HFF-Myc (cell line): ENCODE data around the gene GGTA1.

Experiments
- DNase-seq: peaks from one replicate; pipeline ENCODE4 v3.0.0-alpha.2; 2011; ENCODE audit warnings: low read depth; ENCODE audit errors: extremely low read depth
- H3K4me3 ChIP-seq: replicated peaks from 2 replicates; pipeline ENCODE4 v1.5.1; 2011; ENCODE audit warnings: low read depth, mild to moderate bottlenecking, control low read depth, low read length
- TF ChIP-seq, protein P1 (sequence below): IDR thresholded peaks from 2 replicates; pipeline ENCODE4 v1.5.1; 2012; ENCODE audit warnings: mild to moderate bottlenecking, low read depth, low read length, control low read depth; ENCODE audit errors: missing control alignments

GGTA1 gene

DNA sequence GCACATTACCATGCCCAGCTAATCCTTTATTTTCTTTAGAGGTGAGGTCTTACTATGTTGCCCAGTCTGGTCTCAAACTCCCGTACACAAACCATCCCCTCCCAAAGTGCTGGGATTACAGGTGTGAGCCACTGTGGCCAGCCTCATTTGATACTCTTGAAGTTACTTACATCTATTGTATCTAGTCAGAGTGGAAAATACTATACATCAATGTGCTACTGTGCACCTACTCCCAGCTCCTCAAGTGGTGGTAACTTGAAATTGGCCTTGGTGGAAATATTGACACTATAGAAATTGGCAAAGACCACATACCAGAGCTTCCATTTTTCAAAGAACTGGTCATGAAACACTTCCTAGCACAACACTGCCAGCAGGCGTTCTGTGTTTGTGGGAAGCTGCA is 10.3 kb downstream of the GGTA1 start:
- no peak overlapping the region for H3K4me3 ChIP-seq
- DNase-seq, result no peak
- TF ChIP-seq, protein P1, sequence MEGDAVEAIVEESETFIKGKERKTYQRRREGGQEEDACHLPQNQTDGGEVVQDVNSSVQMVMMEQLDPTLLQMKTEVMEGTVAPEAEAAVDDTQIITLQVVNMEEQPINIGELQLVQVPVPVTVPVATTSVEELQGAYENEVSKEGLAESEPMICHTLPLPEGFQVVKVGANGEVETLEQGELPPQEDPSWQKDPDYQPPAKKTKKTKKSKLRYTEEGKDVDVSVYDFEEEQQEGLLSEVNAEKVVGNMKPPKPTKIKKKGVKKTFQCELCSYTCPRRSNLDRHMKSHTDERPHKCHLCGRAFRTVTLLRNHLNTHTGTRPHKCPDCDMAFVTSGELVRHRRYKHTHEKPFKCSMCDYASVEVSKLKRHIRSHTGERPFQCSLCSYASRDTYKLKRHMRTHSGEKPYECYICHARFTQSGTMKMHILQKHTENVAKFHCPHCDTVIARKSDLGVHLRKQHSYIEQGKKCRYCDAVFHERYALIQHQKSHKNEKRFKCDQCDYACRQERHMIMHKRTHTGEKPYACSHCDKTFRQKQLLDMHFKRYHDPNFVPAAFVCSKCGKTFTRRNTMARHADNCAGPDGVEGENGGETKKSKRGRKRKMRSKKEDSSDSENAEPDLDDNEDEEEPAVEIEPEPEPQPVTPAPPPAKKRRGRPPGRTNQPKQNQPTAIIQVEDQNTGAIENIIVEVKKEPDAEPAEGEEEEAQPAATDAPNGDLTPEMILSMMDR, result no peak

GRCh38 chr9:121486043-121486442 is 13.6 kb downstream of the GGTA1 start:
- TF ChIP-seq, protein P1, result no peak
- DNase-seq, result no peak
- H3K4me3 ChIP-seq, result no peak overlapping the region

GRCh38 chr9:121485623-121486022 is 14.0 kb downstream of the GGTA1 start:
- TF ChIP-seq, protein P1, result no peak
- H3K4me3 ChIP-seq, result no peak overlapping the region
- DNase-seq, result no peak

GRCh38 chr9:121484651-121485446 is 14.8 kb downstream of the GGTA1 start:
- TF ChIP-seq, protein P1, result no peak
- DNase-seq, result no peak
- H3K4me3 ChIP-seq, result no peak overlapping the region

DNA sequence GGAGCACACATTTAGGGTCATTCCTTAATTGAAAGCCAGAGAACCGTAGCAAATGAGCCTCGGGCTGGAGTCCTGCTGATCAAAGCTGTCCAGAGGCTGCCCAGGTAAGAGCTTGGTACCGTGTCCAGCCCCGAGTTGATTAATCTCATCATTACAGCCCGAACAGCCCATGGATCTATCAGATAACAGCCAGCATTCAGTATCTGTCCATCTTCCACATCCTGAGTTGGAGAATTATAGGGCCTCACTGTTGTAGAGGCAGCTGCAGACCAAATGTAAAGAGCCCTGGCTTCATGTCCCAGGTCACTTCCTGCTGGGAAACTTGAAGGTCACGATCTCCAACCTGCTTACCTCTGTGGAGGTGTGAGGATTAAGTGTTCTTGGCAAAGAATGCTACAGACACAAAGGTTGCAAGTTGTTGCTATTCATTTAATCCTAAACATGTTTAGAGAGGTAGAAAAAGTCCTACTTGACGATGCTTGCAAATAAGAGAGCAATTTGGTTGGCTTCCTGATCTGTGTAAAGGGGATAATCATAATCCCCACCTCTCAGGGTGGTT is 16.1 kb downstream of the GGTA1 start:
- no peak overlapping the region for H3K4me3 ChIP-seq
- TF ChIP-seq, protein P1, result no peak
- DNase-seq, result no peak

DNA sequence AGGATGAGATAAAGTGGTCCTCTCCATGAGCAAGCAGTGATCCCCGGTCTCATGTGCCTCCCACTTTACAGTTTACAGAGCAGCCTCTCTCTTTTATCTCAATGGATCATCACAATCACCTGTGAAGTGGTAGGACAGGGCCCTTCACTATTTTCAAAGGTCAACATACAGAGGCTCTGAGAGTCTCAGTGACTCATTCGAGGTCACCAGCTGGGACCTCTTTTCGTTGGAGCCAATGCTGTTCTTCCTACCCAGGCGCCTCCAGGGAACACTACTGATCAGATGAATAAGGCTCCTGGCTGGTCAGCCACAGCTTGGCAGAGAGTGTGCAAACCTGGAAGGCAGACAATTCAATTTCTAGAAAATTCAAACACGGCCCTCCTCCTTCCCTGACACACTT is 16.6 kb downstream of the GGTA1 start:
- no peak overlapping the region for H3K4me3 ChIP-seq
- no peak for DNase-seq
- TF ChIP-seq, protein P1, result no peak
